OCI-LY3 (cell line): ENCODE data around the gene HOXA11.

Source experiments
- EZH2phosphoT487 ChIP-seq: fragments of 200-600 bp; shearing (Covaris generic); IDR thresholded peaks from 2 replicates; pipeline ENCODE4 v1.6.1; 2018; ENCODE audit warnings: antibody characterized with exemption, mixed run types, low read depth
- TF ChIP-seq, protein P1 (sequence below): fragments of 200-600, 300-600 bp; sonication (generic); IDR thresholded peaks from 2 replicates; pipeline ENCODE4 v1.5.1; 2014; ENCODE audit warnings: antibody characterized with exemption, low read length, low read depth

DNA sequence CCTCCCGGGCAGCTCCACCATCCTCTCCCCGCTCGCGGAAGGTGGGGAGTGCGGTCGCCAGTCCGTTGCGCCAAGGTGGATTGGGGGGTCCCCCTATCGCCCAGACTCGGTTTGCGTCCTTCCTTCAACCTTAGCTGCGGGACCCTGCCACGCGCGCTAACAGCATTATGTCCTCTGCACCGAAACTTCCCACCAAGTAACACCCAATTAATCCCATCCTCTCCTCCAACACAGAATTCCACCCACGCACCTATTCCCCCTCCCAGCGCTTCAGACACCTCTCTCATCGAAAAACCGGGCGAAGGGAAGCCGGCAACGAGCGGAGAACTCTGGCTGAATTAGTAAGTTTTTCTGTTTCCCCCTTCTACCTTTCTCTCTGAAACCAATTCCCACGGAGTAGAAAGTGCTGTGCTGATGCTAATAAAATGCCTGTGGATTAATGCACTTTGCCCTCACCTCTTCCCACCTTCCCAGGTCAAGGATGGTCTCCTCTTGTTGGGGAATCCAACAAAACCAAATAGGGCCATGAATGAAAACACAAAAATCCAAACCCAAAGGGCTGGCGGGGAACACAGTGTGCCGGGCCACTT lies 33.6 kb downstream of the HOXA11 start:
- TF ChIP-seq EZH2phosphoT487: no peak
- TF ChIP-seq, protein P1, sequence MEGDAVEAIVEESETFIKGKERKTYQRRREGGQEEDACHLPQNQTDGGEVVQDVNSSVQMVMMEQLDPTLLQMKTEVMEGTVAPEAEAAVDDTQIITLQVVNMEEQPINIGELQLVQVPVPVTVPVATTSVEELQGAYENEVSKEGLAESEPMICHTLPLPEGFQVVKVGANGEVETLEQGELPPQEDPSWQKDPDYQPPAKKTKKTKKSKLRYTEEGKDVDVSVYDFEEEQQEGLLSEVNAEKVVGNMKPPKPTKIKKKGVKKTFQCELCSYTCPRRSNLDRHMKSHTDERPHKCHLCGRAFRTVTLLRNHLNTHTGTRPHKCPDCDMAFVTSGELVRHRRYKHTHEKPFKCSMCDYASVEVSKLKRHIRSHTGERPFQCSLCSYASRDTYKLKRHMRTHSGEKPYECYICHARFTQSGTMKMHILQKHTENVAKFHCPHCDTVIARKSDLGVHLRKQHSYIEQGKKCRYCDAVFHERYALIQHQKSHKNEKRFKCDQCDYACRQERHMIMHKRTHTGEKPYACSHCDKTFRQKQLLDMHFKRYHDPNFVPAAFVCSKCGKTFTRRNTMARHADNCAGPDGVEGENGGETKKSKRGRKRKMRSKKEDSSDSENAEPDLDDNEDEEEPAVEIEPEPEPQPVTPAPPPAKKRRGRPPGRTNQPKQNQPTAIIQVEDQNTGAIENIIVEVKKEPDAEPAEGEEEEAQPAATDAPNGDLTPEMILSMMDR: no peak
